Measurements from ENCODE around the gene PLEKHG4.

- no peak for TF ChIP-seq ZNF622 (IDR thresholded peaks at IDR 0.05)
- no peak for TF ChIP-seq CTCF (IDR thresholded peaks at IDR 0.05 in 2 of 3, conservative IDR thresholded peaks at IDR 0.05 in 1 of 3; ENCODE audit: control insufficient read depth in 2 of 3, extremely low read depth in 1 of 3, insufficient read depth in 1 of 3, low read depth in 3 of 3, low read length in 3 of 3)
- no peak for TF ChIP-seq BCL11A (IDR thresholded peaks at IDR 0.05; ENCODE audit: low read depth, low read length)
- TF ChIP-seq NRF1 (conservative IDR thresholded peaks at IDR 0.05; ENCODE audit: low read depth, low read length), result no peak
- TF ChIP-seq BHLHE40 (IDR thresholded peaks at IDR 0.05; ENCODE audit: borderline replicate concordance in 1 of 2, low read depth in 2 of 2, low read length in 1 of 2), result no peak
- TF ChIP-seq ZBTB33 (IDR thresholded peaks at IDR 0.05), result no peak
- no peak for TF ChIP-seq HDAC6 (IDR thresholded peaks at IDR 0.05; ENCODE audit: unreplicated experiment)
- TF ChIP-seq RB1 (IDR thresholded peaks at IDR 0.05; ENCODE audit: borderline replicate concordance), result no peak
- TF ChIP-seq CHD2 (IDR thresholded peaks at IDR 0.05; ENCODE audit: borderline replicate concordance, low read depth, low read length), result no peak
- TF ChIP-seq CEBPB (IDR thresholded peaks at IDR 0.05; ENCODE audit: borderline replicate concordance in 1 of 2, low read depth in 2 of 2, low read length in 2 of 2), result no peak
- TF ChIP-seq ESRRA (IDR thresholded peaks at IDR 0.05; ENCODE audit: low read length), result no peak
- no peak for TF ChIP-seq BACH1 (IDR thresholded peaks at IDR 0.05; ENCODE audit: borderline replicate concordance)
- no peak for TF ChIP-seq PML (IDR thresholded peaks at IDR 0.05; ENCODE audit: low read length)
Observed at GRCh38 chr16:67242138-67242730, 37.1 kb upstream of the PLEKHG4 start.
